NCI-H146 (cell line): ENCODE measurements around the gene TRANK1.

ENCODE experiments used
- DNase-seq: peaks from one replicate; lab custom pipeline; 2025; lab: John Stamatoyannopoulos, UW

Gene TRANK1

DNA sequence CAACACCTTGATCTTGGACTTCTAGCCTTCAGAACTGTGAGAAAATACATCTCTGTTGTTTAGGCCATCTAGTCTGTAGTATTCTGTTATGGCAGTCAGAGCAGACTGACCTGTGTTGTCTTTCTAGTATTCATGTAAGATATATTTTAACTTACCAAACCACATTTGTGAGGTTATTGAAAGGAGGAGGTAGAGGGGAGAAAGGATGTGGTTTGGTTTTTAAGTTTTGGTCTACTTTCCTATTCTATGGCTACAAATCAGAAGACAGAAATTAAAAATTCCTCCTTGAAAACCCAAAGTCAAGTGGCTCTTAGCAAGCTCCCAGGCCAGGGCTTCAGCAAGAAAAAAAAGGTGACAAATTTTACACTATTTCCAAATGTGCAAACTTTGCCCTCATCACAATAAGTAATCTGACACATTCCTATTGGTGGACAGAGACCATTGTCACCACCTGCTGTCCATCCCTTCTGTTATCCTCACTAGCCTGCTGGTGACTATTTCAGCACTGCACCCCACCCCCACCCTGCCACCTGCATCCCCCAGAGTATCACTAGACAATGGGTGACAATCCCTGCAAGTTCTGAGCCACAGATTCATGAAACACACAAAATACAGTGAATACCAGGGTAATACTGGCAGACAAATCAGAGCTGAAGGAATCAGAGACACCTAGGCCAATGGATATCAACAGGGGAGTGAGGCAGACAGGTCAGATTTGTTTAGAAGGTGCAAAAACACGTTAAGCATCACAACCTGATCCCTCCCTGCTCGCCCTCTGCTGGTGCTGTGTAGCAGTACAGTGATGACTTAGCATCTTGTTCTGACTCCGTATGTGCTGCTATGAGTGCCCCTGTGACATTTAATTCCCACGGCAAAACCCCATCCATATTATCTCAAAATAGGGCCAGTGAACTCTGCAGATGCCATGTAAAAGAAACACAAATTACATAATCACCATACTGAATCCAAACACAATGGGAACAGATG is 101.5 kb downstream of the TRANK1 start:
- peak; percentile 1 for DNase-seq

GRCh38 chr3:36842275-36842674 is 102.6 kb downstream of the TRANK1 start:
- no peak for DNase-seq

DNA sequence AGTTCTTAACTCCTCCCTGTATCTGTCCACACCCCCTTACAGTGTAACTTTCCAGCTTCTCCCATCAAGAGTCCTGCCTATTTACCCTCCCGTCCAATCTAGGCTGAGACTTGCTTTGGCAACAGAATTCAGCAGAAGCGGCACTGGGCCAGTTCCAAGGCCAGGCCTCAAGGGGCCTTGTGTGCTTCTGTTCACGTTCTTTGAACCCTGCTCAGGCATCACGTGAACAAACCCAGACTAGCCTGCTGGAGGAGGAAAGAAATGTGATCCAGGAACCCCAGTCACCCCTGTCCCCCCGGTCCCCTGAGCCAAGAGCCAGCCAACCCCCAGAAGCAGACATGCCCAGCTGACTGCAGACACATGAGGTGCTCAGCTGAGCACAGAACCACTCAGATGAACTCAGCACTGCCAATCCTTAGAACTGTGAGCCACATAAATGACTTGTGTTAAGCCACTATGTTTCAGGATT is 104.4 kb downstream of the TRANK1 start:
- no peak for DNase-seq

GRCh38 chr3:36837089-36837488 is 107.8 kb downstream of the TRANK1 start:
- DNase-seq, result no peak

DNA sequence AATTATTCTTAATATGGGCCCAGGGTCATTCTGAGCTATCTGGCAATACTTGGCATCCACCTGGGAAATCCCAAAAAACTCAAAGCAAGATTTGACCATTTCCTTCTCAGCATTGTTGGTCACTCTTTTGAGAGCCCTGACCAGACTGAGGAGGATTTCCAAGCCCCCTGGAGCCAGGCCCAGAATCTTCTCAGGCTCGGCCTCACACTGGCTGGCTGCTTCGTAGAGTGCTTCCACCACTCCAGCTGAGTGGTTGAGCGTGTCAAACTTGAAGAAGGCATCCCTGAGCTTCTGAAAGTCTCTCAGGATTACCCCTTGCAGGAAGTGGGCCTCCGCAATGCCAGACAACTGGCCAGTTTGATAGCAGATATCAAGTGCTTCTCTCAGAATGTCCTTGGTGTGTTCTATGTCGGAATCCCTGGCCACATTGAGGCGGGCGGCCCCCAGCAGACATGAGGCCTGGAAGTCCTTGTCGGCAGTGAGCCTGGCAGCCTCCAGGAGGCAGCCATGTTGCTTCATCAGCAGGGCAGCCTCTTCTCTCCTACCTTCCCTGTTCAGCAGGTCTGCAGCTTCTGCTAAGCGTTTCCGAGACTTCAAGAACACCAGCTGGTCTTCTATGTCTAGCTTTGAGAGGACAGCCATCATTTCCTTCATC is 111.6 kb downstream of the TRANK1 start:
- no peak for DNase-seq

DNA sequence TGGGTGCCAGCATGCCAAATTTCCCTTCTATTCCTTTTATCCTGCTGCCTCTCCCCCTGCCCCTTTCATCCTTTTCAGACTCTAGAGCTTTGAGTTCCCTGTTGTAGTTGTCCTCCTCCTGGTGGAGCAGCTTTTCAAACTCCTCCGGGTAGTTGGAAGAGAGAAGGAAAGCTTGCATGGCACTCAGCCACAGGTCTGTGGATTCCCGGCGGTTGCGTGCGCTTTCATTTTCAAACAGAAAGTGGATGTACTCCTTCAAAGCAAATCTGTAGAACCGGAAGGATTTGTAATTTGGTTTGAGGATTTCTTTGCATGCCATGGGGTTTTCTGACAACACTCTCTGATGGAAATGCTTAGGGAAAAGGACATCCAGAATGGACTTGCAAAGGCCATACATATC is 112.4 kb downstream of the TRANK1 start:
- no peak for DNase-seq

GRCh38 chr3:36827133-36827532 is 117.7 kb downstream of the TRANK1 start:
- DNase-seq, result no peak

DNA sequence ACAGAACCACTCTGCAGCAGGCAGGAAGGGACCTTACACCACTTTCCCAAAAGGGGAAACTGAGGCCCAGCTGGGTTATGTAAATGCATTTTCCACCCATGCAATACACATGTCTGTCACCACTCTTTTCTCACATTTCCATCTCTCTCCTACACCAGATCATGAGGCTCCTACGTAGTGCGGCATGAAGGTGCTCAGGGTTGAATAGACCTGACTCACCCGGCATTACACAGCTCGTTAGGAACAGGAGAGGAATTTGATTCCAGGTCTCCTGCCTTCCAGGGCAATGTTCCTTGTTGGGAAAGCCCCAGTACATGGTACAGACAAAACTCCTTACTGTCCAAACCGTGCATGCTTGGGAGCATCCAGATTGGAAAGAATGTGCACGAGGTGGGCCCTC is 118.6 kb downstream of the TRANK1 start:
- no peak for DNase-seq

DNA sequence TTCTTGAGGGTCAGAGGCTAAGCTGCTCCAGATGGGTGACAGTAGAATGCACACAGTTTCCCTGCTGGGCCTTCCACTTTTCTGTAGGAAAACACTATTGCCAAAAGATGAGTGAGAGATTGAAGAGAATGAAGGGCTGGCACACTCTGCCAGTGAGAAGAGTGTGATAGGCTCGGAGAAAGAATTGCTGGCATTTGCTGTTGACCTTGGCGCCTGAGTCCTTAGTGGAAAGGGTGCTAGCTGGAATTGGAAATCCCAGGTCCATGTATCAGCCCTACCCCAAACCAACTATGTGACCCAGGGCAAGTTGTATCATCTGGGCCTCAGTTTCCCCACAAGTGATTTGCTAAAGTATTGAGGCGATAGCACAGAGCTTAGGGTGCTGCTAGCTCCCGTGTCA is 120.4 kb downstream of the TRANK1 start:
- no peak for DNase-seq

DNA sequence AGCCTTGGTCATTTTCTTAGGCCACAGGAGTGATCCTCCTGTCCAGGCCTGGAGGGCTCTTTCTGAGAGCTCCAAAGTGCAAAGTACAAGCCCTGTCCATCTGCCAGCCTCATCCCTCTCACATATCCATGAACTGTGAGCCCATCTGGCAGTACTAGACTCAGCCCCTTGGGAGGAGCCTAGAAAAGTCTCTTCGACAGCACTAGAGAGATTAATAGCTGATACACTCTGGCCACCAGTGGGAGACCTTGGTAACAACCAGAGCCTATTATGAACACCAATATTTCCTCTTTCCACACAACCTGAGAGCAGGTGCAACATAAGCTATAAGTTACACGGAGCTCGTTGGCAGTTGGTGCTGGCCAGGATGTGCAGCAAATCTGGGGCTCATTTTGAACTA is 121.0 kb downstream of the TRANK1 start:
- DNase-seq, result no peak

GRCh38 chr3:36820083-36820482 is 124.8 kb downstream of the TRANK1 start:
- no peak for DNase-seq

GRCh38 chr3:36817806-36818533 is 126.9 kb downstream of the TRANK1 start:
- DNase-seq, result no peak

- no peak for DNase-seq
These were observed 129.5 kb downstream of the TRANK1 start for GRCh38 chr3:36815375-36815774.

DNA sequence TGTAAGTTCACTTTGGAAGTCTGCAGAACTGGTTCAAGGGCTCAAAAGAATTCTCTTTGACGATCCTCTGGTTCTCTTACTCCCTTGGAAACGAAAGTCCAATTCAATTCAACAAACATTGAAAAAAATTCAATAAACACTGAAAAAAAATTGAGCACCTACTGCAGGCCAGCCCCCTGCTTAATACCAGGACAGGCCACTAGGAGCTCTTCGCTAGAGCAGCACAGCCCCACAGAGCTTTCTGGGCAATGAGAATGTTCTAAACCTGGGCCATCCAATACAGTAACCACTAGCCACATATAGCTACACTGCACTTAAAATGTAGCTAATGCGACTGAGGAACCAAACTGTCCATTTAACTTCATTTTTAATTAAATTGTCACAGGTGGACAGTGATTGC is 130.1 kb downstream of the TRANK1 start:
- no peak for DNase-seq

DNA sequence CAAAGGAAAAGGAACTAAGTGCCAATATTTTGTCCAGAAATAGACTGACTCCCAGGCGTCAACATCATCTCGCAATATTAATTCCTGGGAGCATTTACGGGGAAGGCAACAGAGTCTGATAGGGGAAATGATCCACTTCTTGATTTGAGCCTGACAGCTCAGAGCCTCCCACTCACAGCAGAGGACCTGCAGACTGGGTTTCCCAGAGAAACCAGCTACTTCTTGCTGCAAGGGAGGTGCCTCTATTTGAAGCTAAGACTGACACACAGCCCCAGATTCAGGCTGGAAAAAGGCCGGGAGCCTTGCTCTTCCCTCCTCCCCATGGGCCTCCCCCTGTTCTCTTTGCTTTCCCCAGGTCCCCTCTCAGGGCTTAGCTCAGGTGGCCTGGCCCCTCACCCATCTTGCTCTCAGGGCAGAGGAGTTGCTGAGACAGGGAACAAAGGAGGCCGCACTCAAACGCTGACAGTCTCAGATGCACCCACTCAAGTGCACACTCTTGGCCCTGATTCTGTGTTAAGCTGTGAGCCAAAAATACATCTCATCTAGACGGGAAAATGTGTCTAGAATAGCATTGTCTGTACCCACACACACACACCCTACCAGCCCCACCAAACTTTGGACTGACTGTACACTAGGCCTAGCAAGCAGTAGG is 130.7 kb downstream of the TRANK1 start:
- DNase-seq, result no peak

GRCh38 chr3:36813305-36813704 is 131.5 kb downstream of the TRANK1 start:
- no peak for DNase-seq

GRCh38 chr3:36812240-36812639 is 132.6 kb downstream of the TRANK1 start:
- no peak for DNase-seq

DNA sequence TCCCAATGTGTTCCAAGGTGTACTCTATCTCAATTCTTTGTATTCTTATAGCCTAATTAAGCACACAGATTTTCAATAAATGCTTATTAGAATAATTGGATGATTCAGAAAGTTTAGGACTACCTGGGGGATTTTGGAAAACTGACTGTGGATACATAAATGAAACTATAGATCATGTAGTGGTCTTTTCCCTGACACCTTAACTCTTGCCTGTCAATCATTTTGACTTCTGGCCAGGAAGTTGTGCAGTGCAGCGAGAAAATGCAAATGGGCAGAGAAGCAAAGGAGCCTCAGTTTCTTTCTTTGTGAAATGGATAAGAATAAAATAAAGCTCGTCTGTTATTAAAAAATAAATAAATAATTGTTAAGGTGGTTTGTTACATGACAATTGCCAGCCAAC is 133.1 kb downstream of the TRANK1 start:
- no peak for DNase-seq

- peak; percentile 47 for DNase-seq
These were observed 140.4 kb downstream of the TRANK1 start for GRCh38 chr3:36804295-36805055.

GRCh38 chr3:36803091-36803791 is 141.6 kb downstream of the TRANK1 start:
- no peak for DNase-seq
